RKO (cell line): ENCODE measurements around the gene NOS1AP.
A peak's percentile ranks its signal among the peaks of the same experiment; 100 is the strongest.
"Not testable (repeated sequence)": the region's sequence is repeated elsewhere in the genome, so short reads cannot be mapped to it uniquely, and the experiment has no call there.

ENCODE experiments used
- DNase-seq: peaks from one replicate; pipeline ENCODE4 v3.0.0-alpha.2; 2016; ENCODE audit warnings: low spot score

Gene NOS1AP

GRCh38 chr1:162169031-162169790 lies 99.7 kb downstream of the NOS1AP start:
- DNase-seq: no peak

- DNase-seq: no peak
Measured at GRCh38 chr1:162171111-162171510, 101.6 kb downstream of the NOS1AP start.

DNA sequence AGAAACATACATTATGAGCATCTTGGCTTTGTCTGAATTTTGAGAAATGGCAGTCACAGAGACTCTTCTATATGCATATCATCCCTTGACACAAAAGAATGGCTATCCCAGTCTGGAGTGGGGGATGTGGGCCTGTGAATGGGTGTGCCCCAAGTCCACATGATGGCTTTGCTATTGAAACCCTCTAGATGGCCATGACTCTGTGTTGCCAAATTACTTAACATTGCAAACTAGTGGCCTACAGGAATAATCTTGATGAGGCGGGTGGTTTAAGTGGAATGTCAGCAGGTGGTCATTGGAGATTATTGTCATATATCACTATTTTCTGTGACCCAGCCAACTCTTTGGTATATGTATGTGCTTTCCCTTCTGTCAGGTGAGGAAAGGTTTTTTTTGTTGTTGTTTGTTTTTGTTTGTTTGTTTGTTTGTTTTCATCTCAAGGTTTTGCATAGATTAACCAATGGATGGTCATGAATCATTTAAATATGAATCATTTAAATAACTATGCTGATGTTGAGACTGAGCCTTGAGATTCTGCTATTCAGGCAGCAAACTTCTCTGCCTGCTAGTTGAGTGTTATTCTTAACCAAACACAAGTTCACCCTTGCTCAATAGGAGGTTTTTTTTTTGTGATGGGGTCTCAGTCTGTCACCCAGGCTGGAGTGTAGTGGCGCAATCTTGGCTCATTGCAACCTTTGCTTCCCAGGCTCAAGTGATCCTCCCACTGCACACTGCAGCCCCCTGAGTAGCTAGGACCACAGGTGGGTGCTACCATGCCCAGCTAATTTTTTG lies 103.0 kb downstream of the NOS1AP start:
- no peak for DNase-seq

DNA sequence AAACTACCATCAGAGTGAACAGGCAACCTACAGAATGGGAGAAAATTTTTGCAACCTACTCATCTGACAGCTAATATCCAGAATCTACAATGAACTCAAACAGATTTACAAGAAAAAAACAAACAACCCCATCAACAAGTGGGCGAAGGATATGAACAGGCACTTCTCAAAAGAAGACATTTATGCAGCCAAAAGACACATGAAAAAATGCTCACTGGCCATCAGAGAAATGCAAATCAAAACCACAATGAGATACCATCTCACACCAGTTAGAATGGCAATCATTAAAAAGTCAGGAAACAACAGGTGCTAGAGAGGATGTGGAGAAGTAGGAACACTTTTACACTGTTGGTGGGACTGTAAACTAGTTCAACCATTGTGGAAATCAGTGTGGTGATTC lies 104.1 kb downstream of the NOS1AP start:
- DNase-seq: not testable (repeated sequence)

DNA sequence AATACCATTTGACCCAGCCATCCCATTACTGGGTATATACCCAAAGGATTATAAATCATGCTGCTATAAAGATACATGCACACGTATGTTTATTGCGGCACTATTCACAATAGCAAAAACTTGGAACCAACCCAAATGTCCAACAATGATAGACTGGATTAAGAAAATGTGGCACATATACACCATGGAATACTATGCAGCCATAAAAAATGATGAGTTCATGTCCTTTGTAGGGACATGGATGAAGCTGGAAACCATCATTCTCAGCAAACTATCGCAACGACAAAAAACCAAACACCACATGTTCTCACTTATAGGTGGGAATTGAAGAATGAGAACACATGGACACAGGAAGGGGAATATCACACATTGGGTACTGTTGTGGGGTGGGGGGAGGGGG lies 104.5 kb downstream of the NOS1AP start:
- DNase-seq: not testable (repeated sequence)

- no peak for DNase-seq
Measured at GRCh38 chr1:162175379-162176081, 106.0 kb downstream of the NOS1AP start.

DNA sequence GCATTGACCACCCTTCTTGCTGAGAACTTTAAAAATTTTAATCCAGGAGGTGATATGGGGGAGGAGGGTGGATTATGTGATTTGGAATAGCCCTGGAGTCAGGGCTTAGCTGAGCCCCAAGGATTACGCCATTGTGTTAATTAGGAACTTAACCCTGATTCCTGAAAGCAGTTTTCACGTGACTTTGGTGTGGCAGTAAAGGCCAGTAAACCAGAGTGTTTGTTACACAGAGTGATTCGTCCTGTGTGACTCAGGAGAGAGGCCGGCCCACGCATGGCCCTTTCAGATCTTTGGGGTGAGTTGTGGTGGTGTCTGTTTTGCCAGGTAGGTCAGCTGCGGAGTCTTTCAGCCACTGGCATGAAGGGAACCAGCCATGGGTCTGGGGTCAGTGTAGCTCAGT lies 107.6 kb downstream of the NOS1AP start:
- DNase-seq: peak; percentile 26

DNA sequence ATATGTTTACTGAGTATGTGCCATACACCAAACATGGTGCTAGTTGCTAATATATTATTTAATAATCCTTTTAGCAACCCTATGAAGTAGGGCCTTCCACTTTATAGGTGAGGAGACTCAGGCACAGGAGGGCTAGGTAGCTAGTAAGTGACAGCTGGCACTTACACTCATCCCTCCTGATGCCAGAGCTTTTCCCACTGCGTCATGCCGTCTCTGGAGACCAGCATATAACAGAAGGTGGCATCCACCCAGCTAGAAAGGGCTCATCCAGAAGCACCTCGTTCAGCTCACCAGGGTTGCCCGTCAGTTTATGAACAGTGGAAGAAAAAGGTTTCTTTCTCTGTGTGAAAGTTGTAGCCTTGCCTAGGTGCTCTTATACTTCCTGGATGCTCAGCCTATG lies 108.9 kb downstream of the NOS1AP start:
- DNase-seq: no peak

- DNase-seq: no peak
Measured at GRCh38 chr1:162179121-162179520, 109.6 kb downstream of the NOS1AP start.

- DNase-seq: no peak
Measured at GRCh38 chr1:162180813-162181212, 111.3 kb downstream of the NOS1AP start.

DNA sequence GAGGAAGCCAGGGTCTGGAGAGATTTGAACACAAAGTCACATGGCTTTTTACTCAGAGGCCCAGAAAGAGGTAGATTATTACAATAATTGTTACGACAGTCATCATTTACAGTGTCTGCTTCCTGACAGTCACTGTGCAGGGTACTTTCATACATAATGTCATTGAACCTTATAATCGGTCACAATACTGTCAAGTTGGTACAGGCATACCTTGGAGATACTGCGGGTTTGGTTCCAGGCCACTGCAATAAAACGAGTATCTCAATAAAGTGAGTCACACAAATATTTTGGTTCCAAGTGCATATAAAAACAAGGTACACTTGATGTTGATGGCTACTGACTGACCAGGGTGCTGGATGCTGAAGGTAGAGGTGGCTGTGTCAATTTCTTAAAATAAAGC lies 112.6 kb downstream of the NOS1AP start:
- no peak for DNase-seq

DNA sequence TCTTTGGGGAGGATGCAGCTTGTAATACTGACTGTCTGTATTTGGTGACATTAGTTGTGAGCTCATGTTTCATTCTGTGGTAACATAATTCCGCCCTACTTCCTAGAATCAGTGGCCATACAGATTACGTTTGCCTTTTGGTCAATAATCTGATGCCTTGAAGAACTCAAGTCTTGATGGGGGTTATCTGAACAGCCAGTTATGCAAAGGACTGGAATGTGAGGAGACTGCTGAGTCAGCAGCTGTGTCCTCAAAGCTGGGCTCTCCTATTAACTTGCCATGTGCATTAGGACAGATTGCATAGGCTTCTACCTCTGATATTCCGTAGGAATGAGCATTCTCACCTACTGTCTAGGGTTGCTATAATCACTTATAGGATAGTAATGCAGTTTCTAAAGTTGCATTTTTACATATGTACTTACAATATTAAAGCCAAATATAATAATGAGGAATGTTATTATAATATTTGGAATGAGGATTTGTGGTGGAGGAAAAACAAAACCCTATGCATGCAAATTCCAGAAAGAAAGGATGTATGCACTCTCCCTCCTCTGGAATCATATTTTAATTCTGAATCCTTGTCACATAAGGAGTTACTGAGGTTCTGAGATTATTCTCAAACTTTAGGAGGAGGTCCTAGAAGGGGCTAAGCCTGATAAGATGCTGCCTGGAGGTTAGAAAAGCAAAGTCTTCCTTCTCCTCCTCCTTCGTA lies 116.0 kb downstream of the NOS1AP start:
- DNase-seq: no peak

DNA sequence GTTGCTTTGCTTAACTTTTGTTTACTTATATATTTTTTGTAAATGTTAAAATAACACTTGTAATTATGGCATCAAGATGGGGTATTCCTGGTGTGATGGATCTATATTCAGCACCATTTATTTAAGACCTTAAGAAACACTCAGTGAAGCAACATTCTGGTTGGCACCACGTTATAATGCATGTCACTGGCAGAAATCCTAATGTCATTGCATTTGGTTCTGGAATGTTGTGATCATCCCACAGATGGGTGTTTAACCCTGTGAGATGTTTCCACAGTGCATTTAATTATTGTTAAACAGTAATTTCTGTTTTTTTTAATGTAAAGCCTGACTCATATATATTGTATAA lies 116.5 kb downstream of the NOS1AP start:
- DNase-seq: no peak

GRCh38 chr1:162186406-162186805 lies 116.9 kb downstream of the NOS1AP start:
- DNase-seq: no peak

GRCh38 chr1:162187687-162188276 lies 118.3 kb downstream of the NOS1AP start:
- no peak for DNase-seq

GRCh38 chr1:162189345-162189744 lies 119.9 kb downstream of the NOS1AP start:
- DNase-seq: no peak

DNA sequence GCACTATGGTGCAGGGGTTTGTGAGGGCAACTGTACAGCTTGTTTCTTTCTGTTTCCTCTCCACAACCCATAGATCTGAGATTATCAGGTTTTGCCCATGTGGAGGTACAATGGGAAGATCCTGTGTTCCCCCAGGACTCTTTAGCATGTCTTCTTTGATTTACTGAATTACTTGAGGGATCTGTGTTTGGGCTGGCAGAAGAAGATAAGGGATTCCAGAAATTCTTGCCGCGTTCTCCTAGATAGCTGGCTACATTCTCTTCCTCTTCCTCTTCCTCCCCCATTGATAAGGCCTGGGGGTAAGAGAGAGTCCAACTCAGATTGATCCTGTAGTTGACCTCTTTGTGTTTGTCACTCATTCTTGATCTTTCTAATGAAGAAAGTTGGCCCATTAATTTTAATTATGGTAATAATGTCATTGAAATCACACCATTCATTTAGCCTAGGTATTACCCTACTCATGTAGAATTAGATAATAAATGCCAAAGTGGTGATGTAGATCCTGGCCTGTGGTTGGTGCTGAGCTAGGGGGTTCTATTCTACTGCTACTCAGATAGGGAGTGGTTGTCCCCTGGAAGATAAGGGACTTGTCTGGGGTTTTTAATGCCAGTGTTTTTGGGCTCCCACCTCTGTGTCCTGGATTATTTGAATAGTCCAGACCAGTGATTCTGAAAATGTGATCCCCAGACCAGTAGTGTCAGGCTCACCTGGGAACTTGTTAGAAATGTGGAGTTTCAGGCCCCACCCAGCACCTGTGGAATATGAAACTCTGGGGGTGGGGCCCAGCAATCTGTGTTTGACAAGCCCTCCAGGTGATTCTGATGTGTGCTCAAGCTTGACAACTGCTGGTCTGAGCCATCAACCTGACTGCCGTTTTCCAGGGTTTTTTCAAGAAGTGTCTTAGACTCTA lies 122.2 kb downstream of the NOS1AP start:
- DNase-seq: no peak

- DNase-seq: no peak
Measured at GRCh38 chr1:162192306-162192678, 122.8 kb downstream of the NOS1AP start.

- no peak for DNase-seq
Measured at GRCh38 chr1:162192763-162193162, 123.3 kb downstream of the NOS1AP start.

DNA sequence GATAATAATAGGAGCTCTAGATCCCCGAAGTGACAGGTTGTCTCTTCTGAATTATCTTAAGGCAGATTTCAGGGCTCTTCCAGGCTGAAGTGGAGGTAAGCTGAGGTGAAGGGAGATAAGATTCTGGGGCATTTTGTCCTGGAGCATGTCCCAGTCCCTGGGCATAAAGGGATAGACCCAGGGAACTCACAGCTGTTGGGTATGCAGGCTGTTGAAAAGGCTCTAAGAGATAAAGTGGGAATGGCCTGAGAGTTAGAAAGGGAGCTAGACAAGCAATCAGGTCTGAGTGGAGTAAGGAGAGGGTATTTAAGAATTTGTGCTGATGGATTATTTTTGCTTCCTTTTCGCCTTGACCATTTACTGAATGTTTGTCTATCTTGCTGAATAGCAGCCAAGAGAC lies 123.7 kb downstream of the NOS1AP start:
- no peak for DNase-seq

GRCh38 chr1:162193815-162194214 lies 124.3 kb downstream of the NOS1AP start:
- DNase-seq: no peak
